SK-N-SH treated with all-trans-retinoic acid at 6 μM for 48 hours (cell line): ENCODE results near the gene SYPL1.

Experiments used
- ATAC-seq: fragments of 200-7000 bp; cut with Tn5 transposase; 3 replicates; pipeline ENCODE4 v1.9.1; 2020; ENCODE audit warnings: mild to moderate bottlenecking, moderate library complexity
- ARNTL ChIP-seq: fragments of 450-650 bp; formaldehyde crosslinking; IDR thresholded peaks from 2 replicates; pipeline ENCODE4 v1.5.0; 2020; ENCODE audit warnings: low read depth, mild to moderate bottlenecking, moderate library complexity, borderline replicate concordance
- BACH2 ChIP-seq: fragments of 250-450 bp; sonication (Bioruptor Pico); IDR thresholded peaks from 2 replicates; pipeline ENCODE4 v1.9.0; 2021; ENCODE audit warnings: mild to moderate bottlenecking, borderline replicate concordance
- CREB5 ChIP-seq: fragments of 250-450 bp; sonication (Bioruptor Pico); IDR thresholded peaks from 2 replicates; pipeline ENCODE4 v1.5.1; 2020; ENCODE audit warnings: low read depth, mild to moderate bottlenecking, moderate library complexity
- CSDC2 ChIP-seq: fragments of 250-450 bp; sonication (Bioruptor Pico); IDR thresholded peaks from 2 replicates; pipeline ENCODE4 v1.5.0; 2020; ENCODE audit warnings: mild to moderate bottlenecking, moderate library complexity
- CSRNP3 ChIP-seq: fragments of 250-450 bp; sonication (Bioruptor Pico); IDR thresholded peaks from 2 replicates; pipeline ENCODE4 v1.5.1; 2021; ENCODE audit warnings: mild to moderate bottlenecking, moderate library complexity
- ESRRG ChIP-seq: fragments of 250-450 bp; sonication (Bioruptor Pico); IDR thresholded peaks from 2 replicates; pipeline ENCODE4 v1.6.1; 2021; ENCODE audit warnings: mild to moderate bottlenecking
- GLIS3 ChIP-seq: fragments of 250-450 bp; sonication (Bioruptor Pico); IDR thresholded peaks from 2 replicates; pipeline ENCODE4 v1.5.0; 2020; ENCODE audit warnings: mild to moderate bottlenecking, moderate library complexity
- ISL1 ChIP-seq: fragments of 250-450 bp; sonication (Bioruptor Pico); IDR thresholded peaks from 2 replicates; pipeline ENCODE4 v2.1.2; 2022; ENCODE audit warnings: mild to moderate bottlenecking, moderate library complexity
- OSR1 ChIP-seq: fragments of 250-450 bp; sonication (Bioruptor Pico); IDR thresholded peaks from 2 replicates; pipeline ENCODE4 v1.8.0; 2022; ENCODE audit warnings: moderate library complexity, mild to moderate bottlenecking, inconsistent platforms
- PATZ1 ChIP-seq: fragments of 250-450 bp; sonication (Bioruptor Pico); IDR thresholded peaks from 2 replicates; pipeline ENCODE4 v1.8.0; 2020; ENCODE audit warnings: mild to moderate bottlenecking, moderate library complexity, borderline replicate concordance
- POU6F1 ChIP-seq: fragments of 250-450 bp; sonication (Bioruptor Pico); IDR thresholded peaks from 2 replicates; pipeline ENCODE4 v1.8.0; 2021; ENCODE audit warnings: low read depth, mild to moderate bottlenecking, moderate library complexity, borderline replicate concordance
- PPARA ChIP-seq: fragments of 250-450 bp; sonication (Bioruptor Pico); IDR thresholded peaks from 2 replicates; pipeline ENCODE4 v1.5.0; 2020; ENCODE audit warnings: mild to moderate bottlenecking, borderline replicate concordance
- RARB ChIP-seq: fragments of 250-450 bp; sonication (Bioruptor Pico); IDR thresholded peaks from 2 replicates; pipeline ENCODE4 v1.8.0; 2021; ENCODE audit warnings: mild to moderate bottlenecking, moderate library complexity
- TOX ChIP-seq: fragments of 250-450 bp; sonication (Bioruptor Pico); IDR thresholded peaks from 2 replicates; pipeline ENCODE4 v1.8.0; 2021; ENCODE audit warnings: mild to moderate bottlenecking, moderate library complexity, borderline replicate concordance
- ZFP3 ChIP-seq: fragments of 250-450 bp; sonication (Bioruptor Pico); IDR thresholded peaks from 2 replicates; pipeline ENCODE4 v1.5.0; 2020; ENCODE audit warnings: mild to moderate bottlenecking, moderate library complexity
- ZNF565 ChIP-seq: fragments of 450-650 bp; formaldehyde crosslinking; conservative IDR thresholded peaks from 2 replicates; pipeline ENCODE4 v1.5.0; 2020; ENCODE audit warnings: low read depth, mild to moderate bottlenecking, moderate library complexity
- ZNF8 ChIP-seq: fragments of 450-650 bp; formaldehyde crosslinking; IDR thresholded peaks from 2 replicates; pipeline ENCODE4 v1.5.0; 2020; ENCODE audit warnings: mild to moderate bottlenecking, moderate library complexity

SYPL1 gene

GRCh38 chr7:106108991-106109390 is 3.1 kb downstream of the SYPL1 start:
- TF ChIP-seq ZNF8 (no peak), PPARA (CRISPR knock-in tag) (no peak), ZNF565 (CRISPR knock-in tag) (no peak), ARNTL (CRISPR knock-in tag) (no peak), ZFP3 (CRISPR knock-in tag) (no peak), CREB5 (CRISPR knock-in tag) (no peak)
- TF ChIP-seq, all 23 proteins: peak for 0
- ATAC-seq, result no peak

GRCh38 chr7:106104721-106105260 is 7.3 kb downstream of the SYPL1 start:
- no peak for ATAC-seq
- no peak for TF ChIP-seq TOX (CRISPR knock-in tag)
- TF ChIP-seq CREB5 (CRISPR knock-in tag), result no peak
- TF ChIP-seq CSRNP3 (CRISPR knock-in tag), result no peak
- TF ChIP-seq ZNF8, result no peak
- TF ChIP-seq CSDC2 (CRISPR knock-in tag), result no peak
- TF ChIP-seq PATZ1 (CRISPR knock-in tag), result no peak

- no peak for ATAC-seq
- no peak for TF ChIP-seq RARB
- no peak for TF ChIP-seq CSDC2 (CRISPR knock-in tag)
- no peak for TF ChIP-seq GLIS3
- no peak for TF ChIP-seq POU6F1 (CRISPR knock-in tag)
- no peak for TF ChIP-seq PATZ1 (CRISPR knock-in tag)
- no peak for TF ChIP-seq CSRNP3 (CRISPR knock-in tag)
- TF ChIP-seq ISL1 (CRISPR knock-in tag), result no peak
- TF ChIP-seq TOX (CRISPR knock-in tag), result no peak
- no peak for TF ChIP-seq ESRRG (CRISPR knock-in tag)
- no peak for TF ChIP-seq BACH2 (CRISPR knock-in tag)
- TF ChIP-seq OSR1 (CRISPR knock-in tag), result no peak
- no peak for TF ChIP-seq ZNF565 (CRISPR knock-in tag)
- TF ChIP-seq ZFP3 (CRISPR knock-in tag), result no peak
- TF ChIP-seq, all 23 proteins: peak for 0
Observed at GRCh38 chr7:106102387-106102966, 9.6 kb downstream of the SYPL1 start.
